HL-60 (cell line): ENCODE results near the gene SGCA.

ENCODE experiments used
- DNase-seq, 2 experiments: peaks; one replicate each; pipeline ENCODE4 v3.0.0-alpha.2; 2010 to 2020; ENCODE audit warnings: low read depth in 1 of 2, low spot score in 1 of 2
- H3K27ac ChIP-seq: fragments of 250-450 bp; sonication (Bioruptor Pico); replicated peaks from 2 replicates; pipeline ENCODE4 v1.5.1; 2020; ENCODE audit warnings: mild to moderate bottlenecking, moderate library complexity
- H3K27me3 ChIP-seq: fragments of 250-450 bp; sonication (Bioruptor Pico); 2 replicates; pipeline ENCODE4 v1.5.1; 2021; ENCODE audit warnings: mild to moderate bottlenecking, moderate library complexity; ENCODE audit not compliant: insufficient read depth, poor library complexity, severe bottlenecking
- H3K4me3 ChIP-seq: replicated peaks from 2 replicates; pipeline ENCODE4 v1.5.1; 2011; ENCODE audit warnings: mild to moderate bottlenecking, control low read depth, low read length; ENCODE audit not compliant: insufficient read depth
- GABPA ChIP-seq: IDR thresholded peaks from 2 replicates; pipeline ENCODE4 v1.6.1; 2012; ENCODE audit warnings: low read depth
- POLR2AphosphoS5 ChIP-seq: IDR thresholded peaks from 2 replicates; pipeline ENCODE4 v1.6.1; 2012; ENCODE audit warnings: low read depth
- SPI1 ChIP-seq: IDR thresholded peaks from 2 replicates; pipeline ENCODE4 v1.6.1; 2012; ENCODE audit warnings: low read depth, mild to moderate bottlenecking, borderline replicate concordance
- TF ChIP-seq, protein P1 (sequence below): IDR thresholded peaks from one replicate; pipeline ENCODE4 v1.5.1; 2011; ENCODE audit warnings: low read length, control low read depth, inconsistent platforms; ENCODE audit not compliant: insufficient read depth
- TF ChIP-seq, protein P2 (sequence below): IDR thresholded peaks from 2 replicates; pipeline ENCODE4 v1.6.1; 2012; ENCODE audit warnings: low read depth; ENCODE audit not compliant: insufficient replicate concordance

Gene SGCA

DNA sequence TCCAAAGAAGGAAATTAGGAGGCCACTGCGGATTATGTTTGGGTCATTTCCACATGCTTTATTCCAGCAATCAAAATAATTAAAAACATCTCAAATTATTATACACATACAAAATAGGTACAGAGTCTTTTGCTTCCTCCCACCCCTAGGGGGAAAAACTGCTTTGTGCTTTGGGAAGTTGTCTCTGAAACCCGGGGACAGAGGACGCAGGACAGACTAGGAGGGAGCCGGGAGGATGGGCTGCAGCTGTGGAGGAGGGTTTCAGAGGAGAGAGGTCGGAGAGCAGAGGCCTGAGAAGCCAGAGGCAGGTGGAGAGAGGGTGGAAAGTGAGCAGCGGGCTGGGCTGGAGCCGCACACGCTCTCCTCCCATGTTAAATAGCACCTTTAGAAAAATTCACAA, 18.3 kb downstream of the SGCA start:
- DNase-seq, result peak in 1 of 2 experiments; percentile 38

DNA sequence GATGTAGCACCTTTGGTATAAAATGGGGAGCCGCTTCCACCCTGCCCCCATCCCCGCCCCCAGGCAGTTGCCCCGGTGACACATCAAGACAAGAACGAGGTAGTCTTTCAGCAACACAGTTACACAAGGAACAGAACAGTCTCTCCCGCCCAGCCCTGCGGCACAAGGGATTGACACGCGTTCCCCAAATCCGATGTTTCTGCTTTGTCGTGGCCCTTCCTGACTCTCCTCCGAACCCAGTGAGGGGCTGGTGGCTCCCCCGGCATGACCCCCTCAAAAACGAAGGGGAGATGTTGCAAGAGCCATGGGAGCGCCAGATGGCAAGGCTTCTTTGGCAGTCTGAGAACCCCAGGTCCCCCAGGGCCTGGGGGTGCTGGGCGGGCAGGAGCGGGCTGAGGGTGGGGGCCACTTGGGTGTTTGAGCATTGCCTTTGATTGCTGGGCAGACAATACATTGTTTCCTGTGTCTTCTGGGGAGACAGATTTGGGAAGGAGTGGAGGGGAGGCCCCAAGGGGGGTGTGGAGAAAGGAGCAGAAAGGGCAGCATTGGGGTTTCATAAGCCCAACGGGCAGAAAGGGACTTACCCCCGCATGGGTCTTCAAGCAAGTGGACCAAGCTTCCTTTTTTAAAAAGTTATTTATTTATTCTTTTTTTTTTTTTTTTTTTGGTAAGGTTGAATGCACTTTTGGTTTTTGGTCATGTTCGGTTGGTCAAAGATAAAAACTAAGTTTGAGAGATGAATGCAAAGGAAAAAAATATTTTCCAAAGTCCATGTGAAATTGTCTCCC, 19.0 kb downstream of the SGCA start:
- Histone ChIP-seq H3K27me3 (no peaks in the 10 kb centered on the region), H3K27ac (peak overlapping the region; percentile 94)

More for the DNA sequence above, 18.3 kb downstream of the SGCA start:
- Histone ChIP-seq H3K27me3 (no peaks in the 10 kb centered on the region), H3K27ac (peak overlapping the region; percentile 94), H3K4me3 (0 out of 2 replicates have a peak overlapping the region, but pooled peaks have one; percentile 9)
- no peak for TF ChIP-seq GABPA
- TF ChIP-seq SPI1, result no peak
- TF ChIP-seq POLR2AphosphoS5, result no peak
- TF ChIP-seq, protein P1, sequence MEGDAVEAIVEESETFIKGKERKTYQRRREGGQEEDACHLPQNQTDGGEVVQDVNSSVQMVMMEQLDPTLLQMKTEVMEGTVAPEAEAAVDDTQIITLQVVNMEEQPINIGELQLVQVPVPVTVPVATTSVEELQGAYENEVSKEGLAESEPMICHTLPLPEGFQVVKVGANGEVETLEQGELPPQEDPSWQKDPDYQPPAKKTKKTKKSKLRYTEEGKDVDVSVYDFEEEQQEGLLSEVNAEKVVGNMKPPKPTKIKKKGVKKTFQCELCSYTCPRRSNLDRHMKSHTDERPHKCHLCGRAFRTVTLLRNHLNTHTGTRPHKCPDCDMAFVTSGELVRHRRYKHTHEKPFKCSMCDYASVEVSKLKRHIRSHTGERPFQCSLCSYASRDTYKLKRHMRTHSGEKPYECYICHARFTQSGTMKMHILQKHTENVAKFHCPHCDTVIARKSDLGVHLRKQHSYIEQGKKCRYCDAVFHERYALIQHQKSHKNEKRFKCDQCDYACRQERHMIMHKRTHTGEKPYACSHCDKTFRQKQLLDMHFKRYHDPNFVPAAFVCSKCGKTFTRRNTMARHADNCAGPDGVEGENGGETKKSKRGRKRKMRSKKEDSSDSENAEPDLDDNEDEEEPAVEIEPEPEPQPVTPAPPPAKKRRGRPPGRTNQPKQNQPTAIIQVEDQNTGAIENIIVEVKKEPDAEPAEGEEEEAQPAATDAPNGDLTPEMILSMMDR, result no peak
- TF ChIP-seq, protein P2, sequence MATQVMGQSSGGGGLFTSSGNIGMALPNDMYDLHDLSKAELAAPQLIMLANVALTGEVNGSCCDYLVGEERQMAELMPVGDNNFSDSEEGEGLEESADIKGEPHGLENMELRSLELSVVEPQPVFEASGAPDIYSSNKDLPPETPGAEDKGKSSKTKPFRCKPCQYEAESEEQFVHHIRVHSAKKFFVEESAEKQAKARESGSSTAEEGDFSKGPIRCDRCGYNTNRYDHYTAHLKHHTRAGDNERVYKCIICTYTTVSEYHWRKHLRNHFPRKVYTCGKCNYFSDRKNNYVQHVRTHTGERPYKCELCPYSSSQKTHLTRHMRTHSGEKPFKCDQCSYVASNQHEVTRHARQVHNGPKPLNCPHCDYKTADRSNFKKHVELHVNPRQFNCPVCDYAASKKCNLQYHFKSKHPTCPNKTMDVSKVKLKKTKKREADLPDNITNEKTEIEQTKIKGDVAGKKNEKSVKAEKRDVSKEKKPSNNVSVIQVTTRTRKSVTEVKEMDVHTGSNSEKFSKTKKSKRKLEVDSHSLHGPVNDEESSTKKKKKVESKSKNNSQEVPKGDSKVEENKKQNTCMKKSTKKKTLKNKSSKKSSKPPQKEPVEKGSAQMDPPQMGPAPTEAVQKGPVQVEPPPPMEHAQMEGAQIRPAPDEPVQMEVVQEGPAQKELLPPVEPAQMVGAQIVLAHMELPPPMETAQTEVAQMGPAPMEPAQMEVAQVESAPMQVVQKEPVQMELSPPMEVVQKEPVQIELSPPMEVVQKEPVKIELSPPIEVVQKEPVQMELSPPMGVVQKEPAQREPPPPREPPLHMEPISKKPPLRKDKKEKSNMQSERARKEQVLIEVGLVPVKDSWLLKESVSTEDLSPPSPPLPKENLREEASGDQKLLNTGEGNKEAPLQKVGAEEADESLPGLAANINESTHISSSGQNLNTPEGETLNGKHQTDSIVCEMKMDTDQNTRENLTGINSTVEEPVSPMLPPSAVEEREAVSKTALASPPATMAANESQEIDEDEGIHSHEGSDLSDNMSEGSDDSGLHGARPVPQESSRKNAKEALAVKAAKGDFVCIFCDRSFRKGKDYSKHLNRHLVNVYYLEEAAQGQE, result no peak

DNA sequence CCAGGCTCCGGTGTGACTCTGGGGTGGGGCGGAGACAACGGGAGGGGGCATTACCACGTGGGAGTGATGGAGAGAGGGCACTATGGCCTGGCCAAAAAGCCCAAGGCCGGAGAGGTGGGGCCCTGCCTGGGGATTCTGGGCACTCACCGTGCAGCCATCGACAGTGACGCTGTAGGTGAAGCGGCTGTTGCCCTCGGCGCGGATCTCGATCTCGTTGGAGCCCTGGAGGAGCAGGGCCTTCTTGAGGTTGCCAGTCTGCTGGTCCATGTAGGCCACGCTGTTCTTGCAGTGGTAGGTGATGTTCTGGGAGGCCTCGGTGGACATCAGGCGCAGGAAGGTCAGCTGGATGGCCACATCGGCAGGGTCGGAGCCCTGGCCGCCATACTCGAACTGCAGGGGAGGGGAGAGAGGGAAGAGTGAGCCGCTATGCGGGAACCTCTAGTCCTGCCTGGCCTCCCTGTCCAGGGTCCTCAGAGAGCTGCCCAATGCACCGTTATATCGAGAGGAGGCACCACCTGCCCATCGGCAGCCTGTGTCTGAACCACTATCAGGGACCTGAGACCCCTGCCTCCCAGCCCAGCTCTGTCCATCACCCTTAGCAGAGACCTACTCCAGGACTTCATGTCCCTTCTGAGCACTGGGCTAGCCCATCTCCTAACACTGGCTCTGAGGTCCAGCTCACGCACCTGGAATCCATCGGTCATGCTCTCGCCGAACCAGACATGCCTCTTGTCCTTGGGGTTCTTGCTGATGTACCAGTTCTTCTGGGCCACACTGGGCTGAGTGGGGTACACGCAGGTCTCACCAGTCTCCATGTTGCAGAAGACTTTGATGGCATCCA, 20.0 kb downstream of the SGCA start:
- no peak for DNase-seq
- H3K27ac ChIP-seq, result peak overlapping the region; percentile 94
- no peak overlapping the region for H3K4me3 ChIP-seq
- TF ChIP-seq SPI1 (no peak), GABPA (no peak), POLR2AphosphoS5 (no peak)
- TF ChIP-seq, protein P2, result no peak
- TF ChIP-seq, protein P1, result no peak
- H3K27me3 ChIP-seq, result no peaks in the 10 kb centered on the region

More for the DNA sequence above, 19.0 kb downstream of the SGCA start:
- peak; percentile 63 to 91 for DNase-seq
- no peak overlapping the region for H3K4me3 ChIP-seq
- TF ChIP-seq POLR2AphosphoS5, result 0 out of 2 replicates have a peak, but pooled peaks have one; percentile 31
- TF ChIP-seq, protein P2, result no peak
